NCI-H774 (cell line): ENCODE measurements around the gene MXRA7.
A peak's percentile ranks its signal among the peaks of the same experiment; 100 is the strongest.
"Not testable (repeated sequence)": the region's sequence is repeated elsewhere in the genome, so short reads cannot be mapped to it uniquely, and the experiment has no call there.

Experiments
- DNase-seq: peaks from one replicate; lab custom pipeline; 2025; lab: John Stamatoyannopoulos, UW

Gene MXRA7

GRCh38 chr17:76710863-76711611, at the start of gene MXRA7:
Gene MXRA7, minus strand, starts transcription at chr17:76710965. Its CDS starts 19 bp downstream, at chr17:76710946.
- DNase-seq = peak; percentile 66

- no peak for DNase-seq
Observed at GRCh38 chr17:76758570-76758969, 47.8 kb upstream of the MXRA7 start.

- no peak for DNase-seq
Observed at GRCh38 chr17:76757256-76757655, 46.5 kb upstream of the MXRA7 start.

- no peak for DNase-seq
Observed at GRCh38 chr17:76755285-76755684, 44.5 kb upstream of the MXRA7 start.

- no peak for DNase-seq
Observed at GRCh38 chr17:76753061-76753961, 42.5 kb upstream of the MXRA7 start.

- DNase-seq = no peak
Observed at GRCh38 chr17:76752006-76752405, 41.2 kb upstream of the MXRA7 start.

- DNase-seq = no peak
Observed at GRCh38 chr17:76751416-76751993, 40.7 kb upstream of the MXRA7 start.

- no peak for DNase-seq
Observed at GRCh38 chr17:76748657-76749056, 37.9 kb upstream of the MXRA7 start.

- no peak for DNase-seq
Observed at GRCh38 chr17:76747716-76748363, 37.1 kb upstream of the MXRA7 start.

- not testable (repeated sequence) for DNase-seq
Observed at GRCh38 chr17:76745785-76746184, 35.0 kb upstream of the MXRA7 start.

GRCh38 chr17:76744747-76745146, 34.0 kb upstream of the MXRA7 start:
- DNase-seq = no peak

- DNase-seq = no peak
Observed at GRCh38 chr17:76742958-76743357, 32.2 kb upstream of the MXRA7 start.

- DNase-seq = no peak
Observed at GRCh38 chr17:76740329-76741118, 29.8 kb upstream of the MXRA7 start.

GRCh38 chr17:76739568-76740115, 28.9 kb upstream of the MXRA7 start:
- not testable (repeated sequence) for DNase-seq

GRCh38 chr17:76738468-76738850, 27.7 kb upstream of the MXRA7 start:
- DNase-seq = no peak

GRCh38 chr17:76737676-76738467, 27.1 kb upstream of the MXRA7 start, which contains the start of gene MFSD11:
Gene MFSD11, plus strand, starts transcription at chr17:76738119. Its CDS starts 234 bp downstream, at chr17:76738353.
- DNase-seq = peak; percentile 97

- peak; percentile 100 for DNase-seq
Observed at GRCh38 chr17:76737082-76737675, 26.4 kb upstream of the MXRA7 start, which contains the start of gene SRSF2. Gene SRSF2, minus strand, starts transcription at chr17:76737331. Its CDS starts 171 bp downstream, at chr17:76737160.

GRCh38 chr17:76736349-76737081, 25.8 kb upstream of the MXRA7 start:
- DNase-seq = peak; percentile 69
